PC-3 (cell line): ENCODE data around the gene NDEL1.

ENCODE experiments used
- CTCF ChIP-seq: fragments of 300-600 bp; sonication (generic); conservative IDR thresholded peaks from 2 replicates; pipeline ENCODE4 v1.5.1; 2017; ENCODE audit warnings: antibody characterized with exemption, low read depth, mild to moderate bottlenecking, low read length
- EZH2 ChIP-seq: fragments of 300-600 bp; sonication (generic); IDR thresholded peaks from one replicate; pipeline ENCODE4 v1.6.1; 2017; ENCODE audit warnings: antibody characterized with exemption, mild to moderate bottlenecking, low read length; ENCODE audit not compliant: unreplicated experiment
- EZH2phosphoT487 ChIP-seq: fragments of 300-600 bp; sonication (generic); IDR thresholded peaks from 2 replicates; pipeline ENCODE4 v1.6.1; 2018; ENCODE audit warnings: mild to moderate bottlenecking, antibody characterized with exemption, low read length, borderline replicate concordance

- no peak for TF ChIP-seq CTCF
- TF ChIP-seq EZH2phosphoT487 = no peak
- no peak for TF ChIP-seq EZH2
Observed at GRCh38 chr17:8448310-8448709, 12.6 kb downstream of the NDEL1 start.
